Sigmoid colon (tissue), 4 donors: ENCODE data around the gene ATP13A2.

Experiments
- CTCF ChIP-seq, 4 experiments: fragments of 450-650 bp in 3 of 4; fragments of 200-600 bp in 1 of 4; IDR thresholded peaks; one replicate each; pipeline ENCODE4 v1.5.1; 2016 to 2019; ENCODE audit warnings: antibody characterized with exemption in 4 of 4, mild to moderate bottlenecking in 3 of 4, moderate library complexity in 2 of 4
- EP300 ChIP-seq, 4 donors: sonication (generic); formaldehyde crosslinking; IDR thresholded peaks; one replicate each; pipeline ENCODE4 v1.6.1; 2017; ENCODE audit warnings: antibody characterized with exemption in 4 of 4
- POLR2A ChIP-seq, 2 donors: fragments of 450-650 bp; IDR thresholded peaks; one replicate each; pipeline ENCODE4 v1.6.1; 2016; ENCODE audit warnings: antibody characterized with exemption in 2 of 2, mild to moderate bottlenecking in 2 of 2, moderate library complexity in 2 of 2
- POLR2AphosphoS5 ChIP-seq, 4 donors: sonication (generic); formaldehyde crosslinking; IDR thresholded peaks; one replicate each; pipeline ENCODE4 v1.6.1; 2017; ENCODE audit warnings: antibody characterized with exemption in 4 of 4

GRCh38 chr1:17014671-17015567 lies 3.2 kb upstream of the ATP13A2 start:
- no peak for TF ChIP-seq CTCF (IDR thresholded peaks at IDR 0.05)
- TF ChIP-seq POLR2A (IDR thresholded peaks at IDR 0.05), result no peak
- TF ChIP-seq EP300 (IDR thresholded peaks at IDR 0.05), result no peak
- TF ChIP-seq POLR2AphosphoS5 (IDR thresholded peaks at IDR 0.05), result no peak
